ENCODE measurements around the gene FHL1.

DNA sequence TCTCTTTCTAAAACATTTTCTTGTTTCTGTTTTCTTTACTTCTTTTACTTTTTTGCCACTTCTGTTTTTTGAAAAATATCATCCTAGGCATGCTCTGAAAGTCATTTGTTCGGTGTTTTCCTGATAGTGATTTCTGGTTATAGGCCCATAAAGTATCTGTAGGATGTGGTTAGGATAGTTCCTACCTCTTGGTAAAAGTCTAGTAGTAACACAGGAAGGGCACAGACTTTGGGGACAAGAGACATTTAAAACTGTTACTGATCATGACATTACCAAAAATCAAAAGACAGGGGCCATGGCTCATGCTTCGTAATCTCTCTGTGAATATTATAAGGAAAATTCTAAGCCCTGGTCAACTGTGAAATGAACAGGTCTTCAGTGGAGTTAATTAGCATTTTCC is 44.8 kb downstream of the FHL1 start:
- TF ChIP-seq SUZ12 (IDR thresholded peaks at IDR 0.05; ENCODE audit: extremely low read depth, insufficient read depth, insufficient read length) (no peak), YY1 (IDR thresholded peaks at IDR 0.05; ENCODE audit: insufficient read depth, insufficient read length) (no peak), ZNF274 (IDR thresholded peaks at IDR 0.05; ENCODE audit: low read depth, low read length) (no peak)

Data from NT2/D1 (cell line).